ENCODE results near the gene RHOD. TPM values are rescaled to one million over a fixed set of nuclear protein-coding genes. Genes with fewer than 3 reads are reported as not detected.

Gene RHOD
- total RNA-seq, 4 donors from 2014 or later = 12.4 to 29.7 (median 23.6) TPM

- Histone ChIP-seq H3K27ac (peak overlapping the region; percentile 87 to 100 (median 98)), H3K4me1 (peaks cover 0 to 48% (median 10%) of the 10 kb centered on the region in 3 donors)
- peak; percentile 16 for ATAC-seq
These were observed 63.1 kb downstream of the RHOD start for GRCh38 chr11:67119585-67120391.

DNA sequence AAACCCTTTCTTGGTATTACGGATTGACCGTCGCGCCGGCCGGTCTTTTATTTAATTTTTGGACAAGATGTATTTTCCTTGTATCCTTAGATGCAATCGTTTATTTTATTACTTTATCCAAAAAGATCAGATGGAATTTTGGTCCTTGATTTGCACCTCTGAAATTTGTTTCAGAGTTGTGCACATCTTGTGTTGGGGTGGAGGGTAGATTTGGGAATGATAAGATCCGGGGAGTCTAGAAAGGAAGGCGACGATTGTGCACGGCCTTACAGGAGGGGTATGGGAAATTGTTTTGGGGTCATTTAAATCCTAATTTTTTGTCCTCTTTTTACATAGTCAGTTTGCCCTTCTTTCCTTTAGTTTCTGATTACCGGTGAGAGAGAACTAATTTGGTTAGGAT is 63.8 kb downstream of the RHOD start:
- no peak for ATAC-seq
- Histone ChIP-seq H3K4me3 (peak overlapping the region; percentile 78 to 93), H3K4me1 (peaks cover 0 to 48% (median 10%) of the 10 kb centered on the region in 3 donors), H3K27ac (peak overlapping the region; percentile 37 to 100 (median 98)), H3K9me3 (no peaks in the 10 kb centered on the region), H3K36me3 (peaks cover 0 to 9% of the 10 kb centered on the region in 2 donors), H3K27me3 (no peaks in the 10 kb centered on the region)
- 0% methylated on average over 2 to 12 of the region's 12 CpGs for WGBS, 2 donors (ENCODE audit: low coverage in 1 of 2)
- no peak for TF ChIP-seq CTCF (IDR thresholded peaks at IDR 0.05)
- no peak for TF ChIP-seq POLR2A (IDR thresholded peaks at IDR 0.05)
- no peak for TF ChIP-seq POLR2AphosphoS5 (IDR thresholded peaks at IDR 0.05)
- TF ChIP-seq EP300 (IDR thresholded peaks at IDR 0.05) = no peak

More at GRCh38 chr11:67119585-67120391, 63.1 kb downstream of the RHOD start:
- Histone ChIP-seq H3K4me3 (peak overlapping the region; percentile 78 to 93), H3K36me3 (peaks cover 0 to 9% of the 10 kb centered on the region in 2 donors), H3K9me3 (no peaks in the 10 kb centered on the region), H3K27me3 (no peaks in the 10 kb centered on the region)
- TF ChIP-seq EP300 (IDR thresholded peaks at IDR 0.05) (no peak), CTCF (IDR thresholded peaks at IDR 0.05) (peak in 2 of 4 experiments; percentile 22 to 27)
- 0% methylated on average over 15 of the region's 61 CpGs; no CpG with 5 or more reads in 1 of the 2 donors for WGBS, 2 donors (ENCODE audit: low coverage in 1 of 2)

- WGBS, 2 donors (ENCODE audit: low coverage in 1 of 2) = 4 to 8% methylated on average over 8 of the region's 9 CpGs
- Histone ChIP-seq H3K4me3 (peak overlapping the region; percentile 78 to 93), H3K27me3 (no peaks in the 10 kb centered on the region), H3K36me3 (peaks cover 0 to 12% of the 10 kb centered on the region in 2 donors), H3K4me1 (peaks cover 0 to 50% (median 10%) of the 10 kb centered on the region in 3 donors), H3K9me3 (no peaks in the 10 kb centered on the region), H3K27ac (peak overlapping the region; percentile 37 to 100 (median 98))
- TF ChIP-seq EP300 (IDR thresholded peaks at IDR 0.05) (no peak), POLR2AphosphoS5 (IDR thresholded peaks at IDR 0.05) (no peak), POLR2A (IDR thresholded peaks at IDR 0.05) (no peak), CTCF (IDR thresholded peaks at IDR 0.05) (no peak)
- no peak for ATAC-seq
These were observed 64.4 kb downstream of the RHOD start for GRCh38 chr11:67120881-67121710.

Other genes starting within 250 kb of the RHOD start
- gene RCE1, start 213.4 kb upstream of the RHOD start, total RNA-seq = 10 to 100 TPM in 3 of 4 donors, 1 to 10 TPM in 1; 9.5 to 14.8 (median 11.7) TPM
- 10 to 100 TPM in 2 of 4 donors, 1 to 10 TPM in 2; 7.1 to 17.5 (median 9.2) TPM for gene LRFN4, start 199.8 kb upstream of the RHOD start, total RNA-seq
- 1 to 10 TPM; 4.7 to 7.0 (median 5.6) TPM for gene PC, start 98.5 kb upstream of the RHOD start, total RNA-seq
- not detected for gene C11orf86, start 81.5 kb upstream of the RHOD start, total RNA-seq
- under 1 TPM in 1 of 4 donors, not detected in 3; 0.04 TPM for gene SYT12, start 33.7 kb upstream of the RHOD start, total RNA-seq
- gene KDM2A, start 62.4 kb downstream of the RHOD start, total RNA-seq = 10 to 100 TPM; 35.4 to 68.0 (median 48.3) TPM
- gene GRK2, start 209.6 kb downstream of the RHOD start, total RNA-seq = 10 to 100 TPM; 44.0 to 76.9 (median 64.8) TPM
- gene ANKRD13D, start 232.5 kb downstream of the RHOD start, total RNA-seq = 10 to 100 TPM; 25.6 to 61.6 (median 32.3) TPM
- 10 to 100 TPM; 33.9 to 58.4 (median 41.9) TPM for gene SSH3, start 246.7 kb downstream of the RHOD start, total RNA-seq